Ovary (tissue), 3 donors: ENCODE data around the gene COL4A5.

Experiments
- POLR2A ChIP-seq: fragments of 450-650 bp; IDR thresholded peaks from one replicate; pipeline ENCODE4 v1.6.1; 2017; ENCODE audit warnings: antibody characterized with exemption, mild to moderate bottlenecking, moderate library complexity
- TF ChIP-seq, protein P1 (sequence below), 3 donors: fragments of 450-650 bp in 2 of 3; fragments of 200-600 bp in 1 of 3; IDR thresholded peaks; one replicate each; pipeline versions ENCODE4 v1.5.1 to v1.8.0; 2016 to 2022; ENCODE audit warnings: antibody characterized with exemption in 3 of 3, mild to moderate bottlenecking in 1 of 3
- donor health status: DM: no; HTN: no; CAD: no.

DNA sequence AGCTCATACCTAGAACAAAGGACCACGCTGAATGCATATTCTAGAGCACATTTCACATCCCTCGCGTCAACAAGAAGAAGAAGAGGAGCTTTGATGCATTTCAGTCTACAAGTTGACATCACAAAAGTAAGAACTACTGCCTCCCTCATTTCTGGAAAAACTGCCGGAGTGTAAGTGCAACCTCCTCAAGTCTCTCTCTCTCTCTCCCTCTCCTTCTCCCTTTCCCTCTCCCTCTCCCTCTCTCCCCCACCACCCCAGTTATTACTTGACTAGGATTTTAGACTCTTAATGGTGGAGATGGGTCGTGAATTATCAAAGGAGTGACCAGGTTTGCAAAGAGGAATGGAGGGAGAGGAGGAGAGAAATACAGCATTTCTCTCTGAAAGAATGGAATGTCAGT lies 298.1 kb downstream of the COL4A5 start:
- TF ChIP-seq, protein P1, sequence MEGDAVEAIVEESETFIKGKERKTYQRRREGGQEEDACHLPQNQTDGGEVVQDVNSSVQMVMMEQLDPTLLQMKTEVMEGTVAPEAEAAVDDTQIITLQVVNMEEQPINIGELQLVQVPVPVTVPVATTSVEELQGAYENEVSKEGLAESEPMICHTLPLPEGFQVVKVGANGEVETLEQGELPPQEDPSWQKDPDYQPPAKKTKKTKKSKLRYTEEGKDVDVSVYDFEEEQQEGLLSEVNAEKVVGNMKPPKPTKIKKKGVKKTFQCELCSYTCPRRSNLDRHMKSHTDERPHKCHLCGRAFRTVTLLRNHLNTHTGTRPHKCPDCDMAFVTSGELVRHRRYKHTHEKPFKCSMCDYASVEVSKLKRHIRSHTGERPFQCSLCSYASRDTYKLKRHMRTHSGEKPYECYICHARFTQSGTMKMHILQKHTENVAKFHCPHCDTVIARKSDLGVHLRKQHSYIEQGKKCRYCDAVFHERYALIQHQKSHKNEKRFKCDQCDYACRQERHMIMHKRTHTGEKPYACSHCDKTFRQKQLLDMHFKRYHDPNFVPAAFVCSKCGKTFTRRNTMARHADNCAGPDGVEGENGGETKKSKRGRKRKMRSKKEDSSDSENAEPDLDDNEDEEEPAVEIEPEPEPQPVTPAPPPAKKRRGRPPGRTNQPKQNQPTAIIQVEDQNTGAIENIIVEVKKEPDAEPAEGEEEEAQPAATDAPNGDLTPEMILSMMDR (IDR thresholded peaks at IDR 0.05): no peak
- TF ChIP-seq POLR2A: no peak
